H1 (cell line): ENCODE data around the gene BARX2. TPM values are rescaled to one million over a fixed set of nuclear protein-coding genes. Genes with fewer than 3 reads are reported as not detected.

Experiments used
- HDAC2 ChIP-seq, 2 experiments: fragments of 300-600 bp in 1 of 2; sonication (generic) in 1 of 2; IDR thresholded peaks; 2 replicates each; pipeline ENCODE4 v1.6.1; 2011 to 2012; ENCODE audit warnings: low read depth in 2 of 2, low read length in 2 of 2, mild to moderate bottlenecking in 2 of 2, moderate library complexity in 2 of 2, borderline replicate concordance in 1 of 2, inconsistent platforms in 1 of 2
- KDM4A ChIP-seq: IDR thresholded peaks from one replicate; pipeline ENCODE4 v1.7.1; 2012; ENCODE audit warnings: low read depth, mild to moderate bottlenecking, moderate library complexity, low read length, inconsistent platforms; ENCODE audit not compliant: severe bottlenecking
- POLR2A ChIP-seq, 2 experiments: IDR thresholded peaks; 1 replicate in 1 of 2; 2 replicates in 1 of 2; pipeline ENCODE4 v1.6.1; 2011; ENCODE audit warnings: low read depth in 2 of 2, low read length in 2 of 2, mild to moderate bottlenecking in 2 of 2; ENCODE audit errors: control extremely low read depth in 1 of 2
- POLR2AphosphoS5 ChIP-seq: IDR thresholded peaks from 2 replicates; pipeline ENCODE4 v1.6.1; 2011; ENCODE audit warnings: low read depth, low read length
- SIN3A ChIP-seq, 2 experiments: IDR thresholded peaks in 1 of 2; conservative IDR thresholded peaks in 1 of 2; 2 replicates each; pipeline ENCODE4 v1.6.1; 2011 to 2012; ENCODE audit warnings: low read length in 2 of 2, improper control_type of control experiment in 1 of 2, low read depth in 1 of 2, mild to moderate bottlenecking in 1 of 2
- TAF1 ChIP-seq: IDR thresholded peaks from 2 replicates; pipeline ENCODE4 v1.6.1; 2011; ENCODE audit warnings: mild to moderate bottlenecking, low read depth, low read length
- polyA plus RNA-seq, 7 experiments: library from polyadenylated mRNA; depleted of rRNA in 3 of 7; stranded (reverse) in 5 of 7; unstranded in 2 of 7; fragments of >200 nt in 5 of 7; fragments of 200-250 nt in 2 of 7; gene quantifications; 1 replicate in 5 of 7; 2 replicates in 1 of 7; 4 replicates in 1 of 7; pipeline versions ENCODE4 v1.2.1 to v1.2.3, GENCODE V29; 2011 to 2013; ENCODE audit warnings: missing spikeins in 2 of 7, mixed read lengths in 2 of 7
- total RNA-seq: library from RNA; stranded (reverse); fragmentation: NEBNext Ultra II Directional; extraction: Animal tissue kit (Norgen Biotek cat#: 25700); gene quantifications from 2 replicates; pipeline ENCODE4 v1.2.1, GENCODE V29; 2021

Gene BARX2
- total and polyA plus RNA-seq, 2 of the 8 experiments (the other 6 are each of a cell fraction or from before 2014, with no cell fraction given), result not detected

GRCh38 chr11:129375751-129376657 lies at the start of gene BARX2 (continued):
- no peak for TF ChIP-seq SIN3A (conservative IDR thresholded peaks at IDR 0.05 in 1 of 2, IDR thresholded peaks at IDR 0.05 in 1 of 2; ENCODE audit: low read depth in 1 of 2, low read length in 2 of 2)
- 0 out of 2 replicates have a peak, but pooled peaks have one; percentile 12 for TF ChIP-seq TAF1
- TF ChIP-seq POLR2A (IDR thresholded peaks at IDR 0.05; ENCODE audit: control extremely low read depth in 1 of 2, low read depth in 2 of 2, low read length in 2 of 2), result no peak
- TF ChIP-seq POLR2AphosphoS5, result no peak
- TF ChIP-seq KDM4A, result no peak
- peak in 1 of 2 experiments; percentile 81; a peak in 1 of 4 replicates for TF ChIP-seq HDAC2 (IDR thresholded peaks at IDR 0.05; ENCODE audit: borderline replicate concordance in 1 of 2, low read depth in 2 of 2, low read length in 2 of 2)
